GM10248 (cell line): Measurements from ENCODE around the gene PNPLA7.

Source experiments
- CTCF ChIA-PET: fragments of 300-600 bp; sonication (Branson Sonifier 250); formaldehyde crosslinking; extraction: SDS; loops from one replicate; lab custom pipeline; 2021; ENCODE audit warnings: antibody characterized with exemption; lab: Yijun Ruan, JAX
- POLR2A ChIA-PET: fragments of 350-650 bp; sonication (Branson Sonifier 250); formaldehyde crosslinking; extraction: SDS; loops from one replicate; lab custom pipeline; 2020; ENCODE audit warnings: antibody characterized with exemption; lab: Yijun Ruan, JAX
- DNase-seq: peaks from one replicate; pipeline ENCODE4 v3.0.0; 2012; ENCODE audit errors: extremely low spot score
- TF ChIP-seq, protein P1 (sequence below): IDR thresholded peaks from 2 replicates; pipeline ENCODE4 v1.5.1; 2012; ENCODE audit warnings: mild to moderate bottlenecking, low read depth; ENCODE audit errors: extremely low read depth, missing control alignments, control extremely low read depth

The PNPLA7 gene

DNA sequence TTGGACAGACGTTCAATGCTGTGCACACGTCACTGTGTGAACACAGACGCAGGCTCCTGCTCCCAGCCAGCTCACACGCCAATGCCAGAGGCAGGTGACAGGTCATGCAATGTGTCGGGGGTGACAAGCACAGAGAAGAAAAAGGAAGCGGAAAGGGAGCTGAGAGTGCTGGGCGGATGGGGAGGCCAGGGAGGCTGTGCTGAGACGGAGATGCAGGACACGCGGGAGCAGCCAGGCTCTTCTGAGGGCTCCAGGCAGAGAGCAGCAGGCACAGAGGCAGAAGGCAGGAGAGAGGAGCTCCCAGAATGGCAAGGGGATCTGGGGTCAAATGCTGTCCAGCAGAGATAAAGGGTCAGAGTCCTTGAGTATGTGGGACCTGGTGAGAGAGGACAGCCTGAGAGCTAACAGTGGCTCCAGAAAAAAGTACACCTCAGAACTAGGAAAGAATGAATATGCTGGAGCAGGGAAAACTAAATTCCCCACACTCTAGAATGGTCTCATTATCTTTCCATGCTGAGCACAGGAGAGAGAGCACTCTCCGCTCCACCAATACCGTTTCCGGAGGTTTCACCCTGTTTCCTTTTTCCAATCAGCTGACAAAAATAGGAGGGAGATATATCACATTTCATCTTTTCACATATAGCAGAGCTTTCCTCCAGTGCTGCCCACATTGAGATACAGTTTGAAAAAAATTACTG, 58.3 kb downstream of the PNPLA7 start:
- CTCF ChIA-PET = no interaction called here
- DNase-seq = no peak
- POLR2A ChIA-PET = no interaction called here
- TF ChIP-seq, protein P1, sequence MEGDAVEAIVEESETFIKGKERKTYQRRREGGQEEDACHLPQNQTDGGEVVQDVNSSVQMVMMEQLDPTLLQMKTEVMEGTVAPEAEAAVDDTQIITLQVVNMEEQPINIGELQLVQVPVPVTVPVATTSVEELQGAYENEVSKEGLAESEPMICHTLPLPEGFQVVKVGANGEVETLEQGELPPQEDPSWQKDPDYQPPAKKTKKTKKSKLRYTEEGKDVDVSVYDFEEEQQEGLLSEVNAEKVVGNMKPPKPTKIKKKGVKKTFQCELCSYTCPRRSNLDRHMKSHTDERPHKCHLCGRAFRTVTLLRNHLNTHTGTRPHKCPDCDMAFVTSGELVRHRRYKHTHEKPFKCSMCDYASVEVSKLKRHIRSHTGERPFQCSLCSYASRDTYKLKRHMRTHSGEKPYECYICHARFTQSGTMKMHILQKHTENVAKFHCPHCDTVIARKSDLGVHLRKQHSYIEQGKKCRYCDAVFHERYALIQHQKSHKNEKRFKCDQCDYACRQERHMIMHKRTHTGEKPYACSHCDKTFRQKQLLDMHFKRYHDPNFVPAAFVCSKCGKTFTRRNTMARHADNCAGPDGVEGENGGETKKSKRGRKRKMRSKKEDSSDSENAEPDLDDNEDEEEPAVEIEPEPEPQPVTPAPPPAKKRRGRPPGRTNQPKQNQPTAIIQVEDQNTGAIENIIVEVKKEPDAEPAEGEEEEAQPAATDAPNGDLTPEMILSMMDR = no peak

DNA sequence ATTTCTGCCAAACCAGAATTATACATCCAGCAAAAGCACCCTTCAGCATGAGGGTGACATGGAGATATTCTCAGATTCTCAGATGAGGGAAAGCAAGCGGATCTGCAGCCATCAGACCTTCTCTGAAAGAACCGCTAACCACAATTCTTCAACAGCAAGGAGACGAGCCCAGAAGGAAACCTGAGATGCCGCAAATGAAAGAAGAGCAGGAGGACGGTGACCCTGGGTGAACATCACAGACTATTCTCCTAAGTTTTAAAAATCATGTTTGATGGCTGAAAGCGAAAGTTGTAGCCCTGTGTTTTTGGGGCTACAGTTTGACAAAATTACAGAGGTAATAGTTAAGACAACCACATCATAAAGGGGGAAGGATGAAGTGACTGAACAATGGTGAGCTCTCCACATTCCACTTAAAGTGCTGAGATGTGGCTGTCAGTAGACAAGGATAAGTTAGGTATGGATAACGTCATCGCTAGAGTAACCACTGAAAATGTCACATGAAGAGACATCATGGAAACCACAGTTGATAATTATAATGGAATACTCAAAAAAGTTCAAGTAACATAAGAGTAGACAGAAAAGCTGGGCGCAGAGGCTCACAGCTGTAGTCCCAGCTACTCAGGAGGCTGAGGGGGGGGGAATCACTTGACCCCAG, 59.5 kb downstream of the PNPLA7 start:
- POLR2A ChIA-PET = no interaction called here
- no peak for DNase-seq
- CTCF ChIA-PET = no interaction called here
- TF ChIP-seq, protein P1 = no peak

DNA sequence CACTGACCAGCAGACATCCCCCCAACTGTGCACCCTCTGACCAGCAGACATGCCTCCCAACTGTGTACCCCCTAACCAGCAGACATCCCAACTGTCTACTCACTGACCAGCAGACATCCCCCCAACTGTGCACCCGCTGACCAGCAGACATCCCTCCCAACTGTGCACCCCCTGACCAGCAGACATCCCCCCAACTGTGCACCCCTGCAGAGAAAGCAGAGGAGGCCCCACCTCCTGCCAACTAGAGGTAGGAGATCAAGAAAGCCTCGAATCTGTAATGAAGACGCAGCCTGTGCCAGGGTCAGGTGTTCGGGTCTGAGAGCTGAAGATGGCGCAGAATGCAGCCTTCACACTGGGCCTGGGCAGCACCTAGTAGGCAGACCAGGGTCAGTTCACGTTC, 61.3 kb downstream of the PNPLA7 start:
- DNase-seq = no peak
- ChIA-PET CTCF (no interaction called here), POLR2A (no interaction called here)
- TF ChIP-seq, protein P1 = no peak

DNA sequence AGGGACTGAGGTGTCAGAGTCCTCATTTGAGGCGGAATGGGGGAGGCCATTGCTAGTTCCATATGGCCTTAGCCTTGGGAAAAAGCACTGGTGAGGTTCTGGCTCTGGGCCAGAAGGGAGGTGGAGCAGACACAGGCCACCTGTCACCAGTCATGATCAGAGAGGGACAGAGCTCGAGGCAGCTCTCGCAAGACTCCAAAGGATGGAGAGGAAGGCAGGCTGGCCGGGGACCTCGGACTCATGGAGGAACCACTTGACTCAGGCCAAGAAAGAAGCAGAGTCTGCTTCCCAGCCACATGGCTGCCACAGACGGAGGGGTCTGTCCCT, 61.9 kb downstream of the PNPLA7 start:
- TF ChIP-seq, protein P1 = no peak
- no peak for DNase-seq
- ChIA-PET CTCF (no interaction called here), POLR2A (no interaction called here)

DNA sequence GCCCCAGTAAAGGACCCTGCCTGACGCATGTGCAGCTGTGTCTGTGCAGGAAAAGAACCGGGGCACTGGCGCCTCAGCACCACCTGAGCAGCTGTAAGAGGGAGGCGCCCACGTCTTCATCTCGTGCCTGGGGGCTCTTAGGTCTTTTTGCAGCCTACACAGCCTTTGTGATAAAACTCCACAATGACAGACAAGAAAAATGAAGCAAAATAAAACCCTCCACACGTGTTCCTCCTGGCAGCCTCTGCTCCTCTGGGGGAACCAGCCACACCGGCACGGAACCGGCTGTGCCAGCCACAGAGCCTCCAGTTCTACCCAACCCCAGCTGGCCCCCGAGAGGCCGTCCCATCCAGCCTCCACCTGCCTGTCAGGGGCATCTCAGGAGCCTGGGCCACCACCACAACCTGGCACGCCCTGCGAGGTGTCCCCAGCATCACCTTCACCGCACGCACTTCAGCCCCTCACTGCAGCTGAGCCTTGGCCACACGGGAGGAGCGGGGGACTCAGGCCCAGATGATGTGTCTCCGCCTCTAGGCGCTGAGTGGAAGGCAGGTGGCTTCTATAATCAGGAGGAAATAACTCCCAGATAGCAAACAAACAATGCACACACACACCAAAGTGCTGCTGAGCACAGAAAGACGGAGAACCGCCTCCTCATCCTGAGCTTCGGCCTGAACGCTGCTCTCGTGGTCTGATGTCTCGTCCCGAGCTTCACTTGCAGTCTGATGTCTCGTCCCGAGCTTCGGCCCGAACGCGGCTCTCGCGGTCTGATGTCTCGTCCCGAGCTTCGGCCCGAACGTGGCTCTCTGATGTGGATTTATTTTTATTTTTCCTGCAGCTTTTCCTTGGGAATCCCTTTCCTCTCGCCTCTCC, 62.5 kb downstream of the PNPLA7 start:
- POLR2A ChIA-PET = no interaction called here
- CTCF ChIA-PET = interaction anchor here (1.2 kb wide), 1 partner anchor 22 kb away, joined by 6 read pairs; no protein-coding TSS in a partner anchor
- DNase-seq = no peak
- TF ChIP-seq, protein P1 = no peak

DNA sequence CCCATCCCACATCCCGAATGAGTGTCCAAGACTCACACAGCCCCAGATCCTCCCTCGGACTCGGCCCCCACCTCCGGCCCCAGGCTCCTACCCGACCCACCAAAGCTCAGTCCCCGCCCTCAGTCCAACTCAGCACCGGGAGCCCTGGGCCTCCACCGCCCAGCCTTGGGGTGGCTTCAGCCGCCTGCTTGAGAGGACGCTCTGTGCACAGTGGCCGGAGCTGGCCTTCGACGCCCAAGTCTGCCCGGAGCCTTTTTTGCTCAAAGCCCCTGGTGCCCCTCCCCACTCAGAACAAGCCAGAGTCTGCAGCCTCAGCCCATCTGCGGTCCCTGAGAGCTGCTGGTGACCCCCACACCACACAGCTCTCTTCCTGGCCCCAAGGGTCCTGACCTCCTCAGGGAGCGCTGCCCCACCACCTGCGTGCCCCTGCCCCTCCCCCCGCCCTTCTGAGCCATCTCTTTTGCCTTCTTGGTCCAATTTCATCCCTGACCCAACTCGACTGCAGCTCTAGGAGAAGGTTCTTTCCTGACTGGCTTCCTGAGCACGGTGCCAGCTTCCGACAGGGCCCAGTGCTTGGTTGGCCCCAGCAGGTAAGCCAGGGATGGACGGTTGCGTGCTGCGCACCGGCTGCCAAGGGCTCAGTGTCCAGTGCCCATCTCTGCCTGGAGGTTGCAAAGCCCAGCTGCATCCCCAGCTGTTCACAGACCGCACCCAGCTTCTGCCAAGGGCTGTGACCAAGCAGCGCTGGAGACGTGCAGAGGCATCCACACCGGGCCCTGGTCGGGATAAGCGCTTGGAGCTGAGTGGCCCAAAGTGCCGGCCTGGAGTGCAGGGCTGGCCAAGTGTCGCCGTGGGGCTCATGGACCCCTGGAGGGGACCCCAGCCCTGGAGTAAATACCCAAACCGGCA, 63.4 kb downstream of the PNPLA7 start:
- ChIA-PET POLR2A (no interaction called here), CTCF (interaction anchor here (1.2 kb wide), 1 partner anchor 23 kb away, joined by 6 read pairs; no protein-coding TSS in a partner anchor)
- DNase-seq = no peak
- TF ChIP-seq, protein P1 = no peak
